ENCODE data around the gene EVX2. TPM values are rescaled to one million over a fixed set of nuclear protein-coding genes. Genes with fewer than 3 reads are reported as not detected.
A peak's percentile ranks its signal among the peaks of the same experiment; 100 is the strongest.

EVX2 gene
- total RNA-seq, 1 donor from 2014 or later: not detected

- H3K9me3 Mint-ChIP-seq: no peaks in the 10 kb centered on the region
- TF ChIP-seq CTCF (IDR thresholded peaks at IDR 0.05; ENCODE audit: unreplicated experiment): no peak
- DNase-seq (ENCODE audit: low spot score in 2 of 2, unreplicated experiment in 2 of 2): no peak
- no peak overlapping the region for H3K4me3 Mint-ChIP-seq
- H3K36me3 Mint-ChIP-seq: no peaks in the 10 kb centered on the region
- peaks cover 13% of the 10 kb centered on the region for H3K4me1 Mint-ChIP-seq
- peaks cover 94% of the 10 kb centered on the region for H3K27me3 Mint-ChIP-seq (ENCODE audit: low read depth)
- no peak overlapping the region for H3K27ac Mint-ChIP-seq
Measured at GRCh38 chr2:176094349-176094748, 10.6 kb upstream of the EVX2 start.

GRCh38 chr2:176093898-176094249 is 10.1 kb upstream of the EVX2 start:
- H3K27ac Mint-ChIP-seq: no peak overlapping the region
- H3K36me3 Mint-ChIP-seq: no peaks in the 10 kb centered on the region
- DNase-seq (ENCODE audit: low spot score in 2 of 2, unreplicated experiment in 2 of 2): no peak
- H3K4me1 Mint-ChIP-seq: peaks cover 13% of the 10 kb centered on the region
- peak overlapping the region; percentile 57 for H3K4me3 Mint-ChIP-seq
- no peaks in the 10 kb centered on the region for H3K9me3 Mint-ChIP-seq
- TF ChIP-seq CTCF (IDR thresholded peaks at IDR 0.05; ENCODE audit: unreplicated experiment): no peak
- H3K27me3 Mint-ChIP-seq (ENCODE audit: low read depth): peaks cover 94% of the 10 kb centered on the region

GRCh38 chr2:176093145-176093897 is 9.6 kb upstream of the EVX2 start:
- no peak for TF ChIP-seq CTCF (IDR thresholded peaks at IDR 0.05; ENCODE audit: unreplicated experiment)
- Mint-ChIP-seq H3K27ac (no peak overlapping the region), H3K4me1 (peaks cover 15% of the 10 kb centered on the region), H3K9me3 (no peaks in the 10 kb centered on the region), H3K27me3 (ENCODE audit: low read depth) (peaks cover 94% of the 10 kb centered on the region), H3K4me3 (peak overlapping the region; percentile 57), H3K36me3 (no peaks in the 10 kb centered on the region)
- no peak for DNase-seq (ENCODE audit: low spot score in 2 of 2, unreplicated experiment in 2 of 2)

GRCh38 chr2:176092270-176093144 is 8.7 kb upstream of the EVX2 start, which contains the start of gene HOXD13:
Gene HOXD13 (plus strand): TSS chr2:176092721. CDS start chr2:176092891, 170 bp downstream.
- peaks cover 94% of the 10 kb centered on the region for H3K27me3 Mint-ChIP-seq (ENCODE audit: low read depth)
- no peak within 1 kb of the TSS for H3K27ac Mint-ChIP-seq
- no peaks in the 10 kb centered on the region for H3K36me3 Mint-ChIP-seq
- peaks cover 12% of the 10 kb centered on the region for H3K4me1 Mint-ChIP-seq
- no peak for DNase-seq (ENCODE audit: low spot score in 2 of 2, unreplicated experiment in 2 of 2)
- TF ChIP-seq CTCF (IDR thresholded peaks at IDR 0.05; ENCODE audit: unreplicated experiment): no peak
- H3K4me3 Mint-ChIP-seq: peak within 1 kb of the TSS; percentile 57
- H3K9me3 Mint-ChIP-seq: no peaks in the 10 kb centered on the region

GRCh38 chr2:176091329-176092258 is 7.8 kb upstream of the EVX2 start:
- Mint-ChIP-seq H3K27me3 (ENCODE audit: low read depth) (peaks cover 94% of the 10 kb centered on the region), H3K4me1 (peaks cover 12% of the 10 kb centered on the region)
- TF ChIP-seq CTCF (IDR thresholded peaks at IDR 0.05; ENCODE audit: unreplicated experiment): no peak

More at GRCh38 chr2:176091329-176092258, 7.8 kb upstream of the EVX2 start:
- Mint-ChIP-seq H3K9me3 (no peaks in the 10 kb centered on the region), H3K27ac (no peak overlapping the region), H3K4me3 (peak overlapping the region; percentile 51), H3K36me3 (no peaks in the 10 kb centered on the region)
- no peak for DNase-seq (ENCODE audit: low spot score in 2 of 2, unreplicated experiment in 2 of 2)

Data from mesothelial cell of epicardium (in vitro differentiated cells).